Activated CD4-positive, alpha-beta memory T cell treated with anti-CD3 and anti-CD28 coated beads for 36 hours (primary cell): ENCODE data around the gene DPPA5. TPM values are rescaled to one million over a fixed set of nuclear protein-coding genes. Genes with fewer than 3 reads are reported as not detected.
"Not testable (repeated sequence)": the region's sequence is repeated elsewhere in the genome, so short reads cannot be mapped to it uniquely, and the experiment has no call there.

Source experiments
- CTCF ChIA-PET: fragments of 350-600 bp; sonication (Branson Sonifier 250); formaldehyde crosslinking; loops from one replicate; lab custom pipeline; 2021; ENCODE audit warnings: antibody characterized with exemption, inconsistent platforms; lab: Charles Lee
- POLR2A ChIA-PET: fragments of 350-600 bp; sonication (Branson Sonifier 250); formaldehyde crosslinking; loops from one replicate; lab custom pipeline; 2021; ENCODE audit warnings: antibody characterized with exemption; lab: Charles Lee
- DNase-seq: peaks from one replicate; pipeline ENCODE4 v3.0.0-alpha.2; 2020
- H3K27ac Mint-ChIP-seq: one replicate; pipeline ENCODE4 v1.8.0; 2021; ENCODE audit warnings: mixed read lengths
- H3K27me3 Mint-ChIP-seq: one replicate; pipeline ENCODE4 v1.8.0; 2021; ENCODE audit warnings: mixed read lengths
- H3K36me3 Mint-ChIP-seq: one replicate; pipeline ENCODE4 v1.8.0; 2021; ENCODE audit warnings: mixed read lengths
- H3K4me1 Mint-ChIP-seq: one replicate; pipeline ENCODE4 v1.8.0; 2021; ENCODE audit warnings: low read depth, mixed read lengths
- H3K4me3 Mint-ChIP-seq: one replicate; pipeline ENCODE4 v1.8.0; 2021; ENCODE audit warnings: mild to moderate bottlenecking, mixed read lengths
- H3K9me3 Mint-ChIP-seq: one replicate; pipeline ENCODE4 v1.8.0; 2021; ENCODE audit warnings: mixed read lengths
- intact Hi-C: fragments of 100-400 bp; cut with micrococcal nuclease; formaldehyde crosslinking; loops from one replicate; pipeline ENCODE4 v1.15.1; 2023
- total RNA-seq, 2 experiments: library from RNA; stranded (reverse); gene quantifications; one replicate each; pipeline ENCODE4 v1.2.3, GENCODE V29; 2021

DPPA5 gene
- total RNA-seq, 2 experiments from 2014 or later, result not detected

DNA sequence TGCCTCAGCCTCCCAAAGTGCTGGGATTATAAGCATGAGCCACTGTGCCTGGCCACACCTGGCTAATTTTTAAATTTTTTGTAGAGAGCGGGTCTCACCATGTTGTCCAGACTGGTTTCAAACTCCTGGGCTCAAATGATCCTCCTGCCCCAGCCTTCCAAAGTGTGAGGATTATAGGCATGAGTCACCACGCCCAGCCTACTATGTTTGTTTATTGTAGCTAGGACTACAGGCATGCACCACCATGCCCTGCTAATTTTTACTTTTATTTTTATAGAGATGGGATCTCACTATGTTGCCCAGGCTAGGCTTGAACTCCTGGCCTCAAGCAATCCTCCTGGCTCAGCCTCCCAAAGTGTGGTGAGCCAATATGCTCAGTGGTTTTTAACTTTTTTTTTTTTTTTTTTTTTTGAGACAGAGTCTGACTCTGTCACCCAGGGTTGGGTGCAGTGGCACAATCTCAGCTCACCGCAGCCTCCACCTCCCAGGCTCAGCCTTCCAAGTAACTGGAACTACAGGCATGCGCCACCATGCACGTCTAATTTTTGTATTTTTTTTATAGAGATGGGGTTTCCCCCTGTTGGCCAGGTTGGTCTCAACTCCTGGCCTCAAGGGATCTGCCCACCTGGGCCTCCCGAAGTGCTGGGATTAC lies 28.5 kb upstream of the DPPA5 start:
- Mint-ChIP-seq H3K9me3 (no peaks in the 10 kb centered on the region), H3K36me3 (no peaks in the 10 kb centered on the region), H3K27me3 (no peaks in the 10 kb centered on the region), H3K4me1 (no peaks in the 10 kb centered on the region), H3K4me3 (no peak overlapping the region), H3K27ac (no peak overlapping the region)
- ChIA-PET POLR2A (no interaction called here), CTCF (no interaction called here)
- intact Hi-C loops, result no loop called here
- no peak for DNase-seq

DNA sequence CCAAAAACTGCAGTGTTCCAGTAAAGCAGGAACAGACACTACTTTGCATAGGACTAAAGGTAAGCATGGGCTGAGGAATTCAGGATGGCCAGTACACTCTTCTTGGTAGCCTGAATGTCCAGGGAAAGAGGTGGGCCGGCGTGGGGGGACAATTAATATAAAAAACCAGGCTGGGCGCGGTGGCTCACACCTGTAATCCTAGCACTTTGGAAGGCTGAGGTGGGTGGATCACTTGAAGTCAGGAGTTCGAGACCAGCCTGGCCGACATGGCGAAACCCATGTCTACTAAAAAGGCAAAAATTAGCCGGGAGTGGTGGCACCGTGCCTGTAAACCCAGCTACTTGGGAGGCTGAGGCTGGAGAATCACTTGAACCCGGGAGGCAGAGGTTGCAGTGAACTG lies 27.5 kb upstream of the DPPA5 start:
- H3K27ac Mint-ChIP-seq, H3K9me3 Mint-ChIP-seq, DNase-seq, POLR2A ChIA-PET, H3K4me3 Mint-ChIP-seq, H3K27me3 Mint-ChIP-seq, CTCF ChIA-PET, intact Hi-C loops, H3K36me3 Mint-ChIP-seq, H3K4me1 Mint-ChIP-seq: not testable (repeated sequence)

DNA sequence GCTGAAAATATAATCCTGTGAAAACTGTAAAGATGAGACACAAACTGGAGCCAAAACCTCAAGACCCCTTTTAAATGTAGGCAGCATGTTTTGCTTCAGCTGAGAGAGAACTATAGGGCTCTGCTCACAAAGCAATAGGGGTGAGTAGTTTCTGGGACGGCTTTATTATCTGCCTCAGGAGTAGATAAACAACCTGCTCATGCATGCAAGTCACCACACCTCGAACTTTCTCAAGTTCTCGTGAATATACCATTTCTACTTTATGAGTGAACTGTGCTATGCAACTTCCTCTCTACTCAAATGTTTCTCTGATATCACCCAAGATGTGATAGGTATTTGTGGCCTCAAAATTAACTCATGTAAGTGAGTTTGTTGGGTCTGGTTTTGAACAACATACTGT lies 23.1 kb upstream of the DPPA5 start:
- POLR2A ChIA-PET, result no interaction called here
- no peaks in the 10 kb centered on the region for H3K4me1 Mint-ChIP-seq

DNA sequence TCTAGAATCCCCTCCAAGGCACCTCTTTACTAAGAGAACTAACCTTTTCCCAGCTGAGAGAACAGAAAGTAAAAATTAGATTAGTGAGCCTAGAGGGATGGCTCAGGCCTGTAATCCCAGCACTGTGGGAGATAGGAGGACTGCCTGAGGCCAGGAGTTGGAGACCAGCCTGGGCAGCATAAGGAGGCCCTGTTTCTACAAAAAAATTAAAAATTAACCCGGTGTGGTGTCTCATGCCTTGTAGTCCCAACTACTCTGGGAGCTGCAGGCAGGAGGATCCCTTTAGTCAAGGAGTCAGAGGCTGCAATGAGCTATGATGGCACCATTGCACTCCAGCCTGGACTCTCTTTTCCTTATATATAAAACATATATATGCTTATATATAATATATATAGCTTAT lies 21.1 kb upstream of the DPPA5 start:
- peaks cover 2% of the 10 kb centered on the region for H3K36me3 Mint-ChIP-seq
- no peaks in the 10 kb centered on the region for H3K4me1 Mint-ChIP-seq
- H3K27me3 Mint-ChIP-seq, result no peaks in the 10 kb centered on the region
- CTCF ChIA-PET, result interaction anchor here (1.1 kb wide), 1 partner anchor 14 kb away, joined by 4 read pairs; no protein-coding TSS in a partner anchor
- intact Hi-C loops, result no loop called here
- no peak for DNase-seq
- POLR2A ChIA-PET, result no interaction called here
- H3K9me3 Mint-ChIP-seq, result peaks cover 14% of the 10 kb centered on the region
- no peak overlapping the region for H3K27ac Mint-ChIP-seq
- no peak overlapping the region for H3K4me3 Mint-ChIP-seq

More for the DNA sequence above, 23.1 kb upstream of the DPPA5 start:
- Mint-ChIP-seq H3K36me3 (peaks cover 2% of the 10 kb centered on the region), H3K27ac (no peak overlapping the region), H3K9me3 (peaks cover 9% of the 10 kb centered on the region), H3K4me3 (no peak overlapping the region), H3K27me3 (no peaks in the 10 kb centered on the region)
- intact Hi-C loops, result no loop called here
- CTCF ChIA-PET, result interaction anchor here (2.6 kb wide), 1 partner anchor 12 kb away, joined by 8 read pairs; no protein-coding TSS in a partner anchor
- DNase-seq, result no peak

DNA sequence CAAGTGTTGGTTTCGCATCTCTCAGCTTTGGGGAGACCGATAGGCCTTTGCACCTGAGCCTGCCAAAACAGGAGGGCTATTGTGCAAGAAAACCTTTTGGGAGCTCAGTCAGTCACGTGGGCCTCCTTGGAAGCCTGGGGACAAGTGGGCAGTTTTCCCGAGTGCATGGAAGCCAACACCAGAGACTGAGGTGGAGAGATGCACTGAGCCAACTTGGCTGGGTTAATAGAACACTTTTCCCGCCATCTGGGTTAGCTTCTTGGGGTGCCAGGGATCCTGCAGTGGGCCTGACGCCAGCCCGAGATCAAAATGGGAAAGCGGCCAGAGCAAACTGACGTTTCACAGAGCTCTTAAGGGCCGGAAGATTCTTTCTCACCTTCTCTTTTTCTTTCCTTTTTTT lies 18.4 kb upstream of the DPPA5 start:
- Mint-ChIP-seq H3K27me3 (no peaks in the 10 kb centered on the region), H3K4me3 (no peak overlapping the region), H3K4me1 (no peaks in the 10 kb centered on the region), H3K9me3 (peaks cover 14% of the 10 kb centered on the region), H3K27ac (no peak overlapping the region), H3K36me3 (peaks cover 2% of the 10 kb centered on the region)
- ChIA-PET CTCF (no interaction called here), POLR2A (no interaction called here)
- DNase-seq, result no peak
- intact Hi-C loops, result no loop called here

DNA sequence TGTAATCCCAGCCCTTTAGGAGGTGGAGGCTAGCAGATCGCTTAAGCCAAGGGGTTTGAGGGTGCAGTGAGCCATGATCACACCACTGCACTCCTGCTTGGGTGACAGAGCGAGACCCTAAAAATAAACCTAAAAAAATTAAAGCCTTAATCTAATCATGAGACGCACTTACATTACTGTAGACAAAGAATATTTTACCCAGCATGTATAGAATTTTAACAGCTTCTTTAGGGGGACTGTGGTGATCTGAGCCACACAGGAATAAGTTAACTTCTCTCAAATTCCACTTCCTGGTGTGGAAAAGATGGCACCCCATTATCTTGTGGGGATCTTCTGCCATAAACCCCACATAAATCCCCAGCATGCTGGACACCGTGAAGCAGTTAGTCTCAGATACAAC lies 17.9 kb upstream of the DPPA5 start:
- no peak for DNase-seq
- Mint-ChIP-seq H3K4me3 (no peak overlapping the region), H3K4me1 (no peaks in the 10 kb centered on the region), H3K27ac (no peak overlapping the region), H3K27me3 (no peaks in the 10 kb centered on the region), H3K36me3 (peaks cover 2% of the 10 kb centered on the region), H3K9me3 (peaks cover 14% of the 10 kb centered on the region)
- intact Hi-C loops, result no loop called here
- POLR2A ChIA-PET, result no interaction called here
- CTCF ChIA-PET, result no interaction called here

DNA sequence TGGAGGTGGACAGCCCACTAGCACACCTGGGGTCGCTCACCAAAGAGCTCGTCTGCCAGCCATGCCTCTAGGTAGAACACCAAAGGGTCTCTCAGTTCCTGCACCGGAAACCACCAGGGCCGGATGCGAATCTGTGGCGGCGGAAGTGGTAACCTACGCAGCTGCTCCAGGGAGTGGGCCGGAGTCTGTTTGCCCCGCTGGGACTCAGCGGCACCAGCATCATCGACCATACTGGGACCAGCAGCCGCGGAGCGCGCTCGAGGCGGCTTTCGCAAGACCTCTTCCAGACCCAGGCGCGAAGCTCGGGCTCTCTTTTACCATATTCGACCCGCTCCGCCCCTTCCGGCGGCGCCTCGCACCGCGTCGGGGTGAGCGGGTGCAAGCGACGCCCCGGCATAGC lies 15.5 kb upstream of the DPPA5 start, which contains the start of gene OOEP:
OOEP (minus strand) TSS at position 335 of the 400 bp plus-strand sequence; CDS start at position 230, 105 bp downstream.
- Mint-ChIP-seq H3K27ac (no peak within 1 kb of the TSS), H3K9me3 (peaks cover 14% of the 10 kb centered on the region), H3K27me3 (no peaks in the 10 kb centered on the region), H3K36me3 (peaks cover 2% of the 10 kb centered on the region), H3K4me1 (no peaks in the 10 kb centered on the region), H3K4me3 (no peak within 1 kb of the TSS)
- POLR2A ChIA-PET, result no interaction called here
- DNase-seq, result no peak
- intact Hi-C loops, result no loop called here
- CTCF ChIA-PET, result no interaction called here

DNA sequence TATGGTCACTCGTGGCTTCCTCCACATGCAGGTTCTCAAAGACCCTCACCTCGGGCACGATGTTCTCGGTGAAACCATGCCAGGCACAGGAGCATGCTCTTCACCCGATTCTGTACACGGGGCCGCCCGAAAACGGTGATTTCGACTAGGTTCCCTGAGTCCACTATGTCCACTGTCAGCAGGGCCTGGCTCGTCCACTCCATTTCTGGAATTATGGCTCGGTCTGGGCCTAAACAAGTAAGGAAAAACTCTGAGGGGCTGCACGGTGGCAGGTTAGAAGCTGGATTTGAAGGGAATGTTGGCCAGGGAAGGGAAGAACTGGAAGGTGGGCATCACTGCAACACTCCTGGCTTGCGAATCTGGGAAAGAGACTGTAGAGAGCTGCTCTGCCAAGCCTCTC lies 15.1 kb upstream of the DPPA5 start:
- ChIA-PET CTCF (no interaction called here), POLR2A (no interaction called here)
- Mint-ChIP-seq H3K36me3 (peaks cover 2% of the 10 kb centered on the region), H3K4me1 (no peaks in the 10 kb centered on the region), H3K4me3 (no peak overlapping the region), H3K9me3 (peaks cover 14% of the 10 kb centered on the region), H3K27ac (no peak overlapping the region), H3K27me3 (no peaks in the 10 kb centered on the region)
- intact Hi-C loops, result no loop called here
- DNase-seq, result no peak

DNA sequence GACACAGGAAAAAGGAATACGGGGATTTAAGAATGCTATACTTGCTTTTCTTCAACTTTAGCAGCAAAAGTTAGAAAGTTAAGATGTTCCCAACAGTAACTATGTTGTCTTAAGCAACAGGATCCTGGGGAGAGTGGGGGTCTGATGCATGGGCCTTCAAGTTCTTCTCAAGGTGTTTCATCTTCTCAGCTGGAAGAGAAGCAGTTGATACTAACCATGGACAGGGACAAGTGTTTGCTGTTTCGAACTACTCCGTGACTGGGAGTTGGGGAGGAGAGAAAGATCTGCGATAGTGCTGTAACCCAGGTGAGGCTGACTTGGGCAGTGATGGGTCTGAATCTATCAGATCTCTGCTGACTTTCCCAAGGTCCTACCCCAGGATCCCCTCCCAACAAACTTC lies 14.6 kb upstream of the DPPA5 start:
- Mint-ChIP-seq H3K27ac (no peak overlapping the region), H3K9me3 (peaks cover 14% of the 10 kb centered on the region), H3K4me1 (no peaks in the 10 kb centered on the region), H3K4me3 (no peak overlapping the region), H3K27me3 (no peaks in the 10 kb centered on the region), H3K36me3 (peaks cover 2% of the 10 kb centered on the region)
- DNase-seq, result no peak
- POLR2A ChIA-PET, result no interaction called here
- CTCF ChIA-PET, result interaction anchor here (0.5 to 0.7 kb wide), 2 partner anchors 20 to 64 kb away, joined by 3 read pairs; no protein-coding TSS in a partner anchor
- intact Hi-C loops, result no loop called here

DNA sequence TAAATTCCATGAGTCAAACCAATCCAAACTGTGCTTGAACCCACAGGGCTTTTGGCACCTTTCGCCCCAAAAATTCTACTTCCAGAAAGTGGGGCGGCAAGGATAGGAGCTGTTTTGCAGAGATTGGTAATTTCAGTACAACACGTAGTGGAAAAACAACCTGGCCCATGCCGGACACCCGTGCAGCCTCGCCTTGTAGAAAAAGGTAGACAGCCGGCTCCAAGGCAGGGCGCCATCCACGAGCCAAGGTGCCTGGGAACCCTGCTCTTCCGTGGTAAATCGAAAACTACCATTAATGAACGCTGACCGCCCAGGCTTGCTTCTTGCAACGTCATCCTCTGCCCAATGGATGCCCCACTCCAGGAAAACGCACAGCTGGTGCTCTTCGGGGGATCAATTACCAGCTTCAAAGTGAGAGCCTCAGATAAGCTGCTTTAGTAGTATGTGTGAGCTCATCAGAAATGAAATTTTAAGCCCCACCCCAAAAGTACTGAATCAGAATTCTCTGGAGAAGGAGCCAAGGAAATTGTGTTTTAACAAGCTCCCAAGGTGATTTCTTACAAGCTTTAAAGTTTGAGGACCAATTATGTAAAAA lies 13.8 kb upstream of the DPPA5 start:
- intact Hi-C loops, result no loop called here
- no peak overlapping the region for H3K27ac Mint-ChIP-seq
- peaks cover 10% of the 10 kb centered on the region for H3K9me3 Mint-ChIP-seq
- no peak overlapping the region for H3K4me3 Mint-ChIP-seq
- H3K36me3 Mint-ChIP-seq, result no peaks in the 10 kb centered on the region
- H3K4me1 Mint-ChIP-seq, result no peaks in the 10 kb centered on the region
- ChIA-PET CTCF (interaction anchor here (0.7 kb wide), 1 partner anchor 21 kb away, joined by 3 read pairs; no protein-coding TSS in a partner anchor), POLR2A (no interaction called here)
- no peaks in the 10 kb centered on the region for H3K27me3 Mint-ChIP-seq
- DNase-seq, result no peak

DNA sequence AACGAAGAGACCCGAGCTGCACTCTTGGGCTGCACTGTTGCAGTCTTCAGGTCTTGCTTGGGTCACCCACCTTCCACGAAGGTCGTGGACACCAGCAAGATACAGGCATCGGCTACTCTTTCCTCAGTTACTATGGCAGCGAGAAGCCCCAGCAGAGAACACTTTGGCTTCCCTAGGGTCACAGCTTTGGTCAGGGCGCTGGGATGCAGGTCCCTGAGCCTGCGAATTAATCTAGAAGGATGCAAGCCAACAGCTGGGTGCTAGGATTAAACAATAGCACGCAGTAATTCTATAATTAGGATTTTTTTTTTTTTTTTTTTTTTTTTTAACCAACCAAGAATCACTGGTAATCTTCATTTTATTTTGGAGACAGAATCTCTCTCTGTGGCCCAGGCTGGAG lies 10.5 kb upstream of the DPPA5 start:
- Mint-ChIP-seq H3K36me3 (no peaks in the 10 kb centered on the region), H3K4me3 (no peak overlapping the region), H3K27ac (no peak overlapping the region), H3K27me3 (no peaks in the 10 kb centered on the region), H3K4me1 (no peaks in the 10 kb centered on the region), H3K9me3 (no peaks in the 10 kb centered on the region)
- intact Hi-C loops, result no loop called here
- ChIA-PET CTCF (interaction anchor here (1.4 kb wide), 1 partner anchor 38 kb away, joined by 3 read pairs; no protein-coding TSS in a partner anchor), POLR2A (no interaction called here)
- no peak for DNase-seq

DNA sequence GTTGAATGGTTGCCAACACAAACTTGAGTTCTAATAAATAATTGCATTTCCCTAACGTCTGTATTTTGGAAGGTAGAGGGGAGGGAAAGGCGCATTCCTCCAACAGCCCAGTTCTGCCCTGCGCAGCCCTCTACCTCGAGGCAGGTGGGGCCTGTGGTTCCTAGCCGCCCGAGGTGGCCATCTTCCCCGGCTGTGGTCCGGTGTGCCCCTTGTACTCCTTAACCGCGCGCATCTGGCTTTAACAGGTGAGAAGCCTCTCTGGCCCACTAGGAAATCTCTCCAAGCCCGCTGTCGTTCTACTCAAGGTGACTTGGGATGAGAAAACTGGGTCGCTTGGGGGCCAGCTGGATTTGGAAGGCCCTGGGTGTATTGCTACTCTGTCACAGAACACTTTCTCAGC lies 10.0 kb upstream of the DPPA5 start:
- Mint-ChIP-seq H3K9me3 (no peaks in the 10 kb centered on the region), H3K4me1 (no peaks in the 10 kb centered on the region), H3K36me3 (no peaks in the 10 kb centered on the region), H3K4me3 (no peak overlapping the region), H3K27ac (no peak overlapping the region), H3K27me3 (no peaks in the 10 kb centered on the region)
- intact Hi-C loops, result no loop called here
- ChIA-PET POLR2A (no interaction called here), CTCF (no interaction called here)
- DNase-seq, result no peak

DNA sequence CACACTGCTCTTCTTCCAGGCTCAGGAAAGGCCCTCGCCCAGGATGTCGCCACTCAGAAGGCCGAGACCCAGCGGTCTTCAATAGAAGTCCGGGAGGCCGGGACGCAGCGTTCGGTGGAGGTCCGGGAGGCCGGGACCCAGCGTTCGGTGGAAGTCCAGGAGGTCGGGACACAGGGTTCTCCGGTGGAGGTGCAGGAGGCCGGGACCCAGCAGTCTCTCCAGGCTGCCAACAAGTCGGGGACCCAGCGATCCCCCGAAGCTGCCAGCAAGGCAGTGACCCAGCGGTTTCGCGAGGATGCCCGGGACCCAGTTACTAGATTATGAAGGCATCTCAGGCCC lies 9.4 kb upstream of the DPPA5 start:
- no peaks in the 10 kb centered on the region for H3K36me3 Mint-ChIP-seq
- no peaks in the 10 kb centered on the region for H3K4me1 Mint-ChIP-seq
- no peak for DNase-seq
- no peaks in the 10 kb centered on the region for H3K9me3 Mint-ChIP-seq
- ChIA-PET CTCF (no interaction called here), POLR2A (no interaction called here)
- H3K27me3 Mint-ChIP-seq, result peaks cover 1% of the 10 kb centered on the region
- intact Hi-C loops, result no loop called here
- H3K4me3 Mint-ChIP-seq, result no peak overlapping the region
- H3K27ac Mint-ChIP-seq, result no peak overlapping the region
